A204.1 (cell line): ENCODE results near the gene LMX1B.
"Not testable (repeated sequence)": the region's sequence is repeated elsewhere in the genome, so short reads cannot be mapped to it uniquely, and the experiment has no call there.

Experiments used
- FAIRE-seq: peaks from 2 replicates; lab custom pipeline; 2012; peaks lifted over from hg19 to GRCh38; lab: Jason Lieb, UNC

The LMX1B gene

GRCh38 chr9:126698251-126698650 is 84.5 kb downstream of the LMX1B start:
- FAIRE-seq = no peak

- no peak for FAIRE-seq
These were observed 85.0 kb downstream of the LMX1B start for GRCh38 chr9:126698756-126699155.

- FAIRE-seq = no peak
These were observed 85.7 kb downstream of the LMX1B start for GRCh38 chr9:126699401-126699881.

- no peak for FAIRE-seq
These were observed 86.6 kb downstream of the LMX1B start for GRCh38 chr9:126700296-126700695.

- FAIRE-seq = no peak
These were observed 87.4 kb downstream of the LMX1B start for GRCh38 chr9:126700903-126701812.

GRCh38 chr9:126701813-126702140 is 88.0 kb downstream of the LMX1B start:
- FAIRE-seq = no peak

- FAIRE-seq = no peak
These were observed 88.6 kb downstream of the LMX1B start for GRCh38 chr9:126702151-126703001.

GRCh38 chr9:126703002-126703865 is 89.5 kb downstream of the LMX1B start:
- no peak for FAIRE-seq

GRCh38 chr9:126703866-126704156 is 90.1 kb downstream of the LMX1B start:
- FAIRE-seq = no peak

- no peak for FAIRE-seq
These were observed 90.6 kb downstream of the LMX1B start for GRCh38 chr9:126704157-126704891.

- FAIRE-seq = no peak
These were observed 91.4 kb downstream of the LMX1B start for GRCh38 chr9:126704892-126705766.

GRCh38 chr9:126705767-126706697 is 92.3 kb downstream of the LMX1B start:
- FAIRE-seq = no peak

GRCh38 chr9:126706698-126707053 is 92.9 kb downstream of the LMX1B start:
- no peak for FAIRE-seq

- FAIRE-seq = no peak
These were observed 93.4 kb downstream of the LMX1B start for GRCh38 chr9:126707083-126707482.

- not testable (repeated sequence) for FAIRE-seq
These were observed 94.0 kb downstream of the LMX1B start for GRCh38 chr9:126707712-126708111.

- no peak for FAIRE-seq
These were observed 94.5 kb downstream of the LMX1B start for GRCh38 chr9:126708178-126708577.

- no peak for FAIRE-seq
These were observed 95.5 kb downstream of the LMX1B start for GRCh38 chr9:126709241-126709640.

- FAIRE-seq = no peak
These were observed 101.7 kb downstream of the LMX1B start for GRCh38 chr9:126715382-126715781.

- FAIRE-seq = not testable (repeated sequence)
These were observed 103.7 kb downstream of the LMX1B start for GRCh38 chr9:126717441-126717840.

- no peak for FAIRE-seq
These were observed 105.9 kb downstream of the LMX1B start for GRCh38 chr9:126719618-126720031.
